ENCODE results near the gene IFNK.

DNA sequence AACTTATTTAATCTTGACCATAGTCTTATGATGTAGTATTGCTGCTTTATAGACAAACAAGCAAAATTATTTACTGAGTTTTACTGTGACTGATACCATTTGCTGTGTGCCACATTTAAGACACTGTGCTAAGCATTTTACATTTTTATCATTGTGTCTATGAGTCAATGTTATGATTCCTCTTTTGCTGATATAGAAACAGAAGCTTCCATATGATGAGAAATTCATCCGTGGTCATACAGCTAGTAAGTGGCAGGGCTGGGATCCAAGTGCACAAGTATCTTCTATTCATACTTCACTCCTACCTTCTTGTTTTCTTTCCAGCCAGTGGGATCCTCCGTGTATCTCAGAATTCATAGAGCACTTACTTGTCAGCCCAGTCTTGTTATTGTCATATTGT lies 17.1 kb upstream of the IFNK start:
- TF ChIP-seq, protein P1, sequence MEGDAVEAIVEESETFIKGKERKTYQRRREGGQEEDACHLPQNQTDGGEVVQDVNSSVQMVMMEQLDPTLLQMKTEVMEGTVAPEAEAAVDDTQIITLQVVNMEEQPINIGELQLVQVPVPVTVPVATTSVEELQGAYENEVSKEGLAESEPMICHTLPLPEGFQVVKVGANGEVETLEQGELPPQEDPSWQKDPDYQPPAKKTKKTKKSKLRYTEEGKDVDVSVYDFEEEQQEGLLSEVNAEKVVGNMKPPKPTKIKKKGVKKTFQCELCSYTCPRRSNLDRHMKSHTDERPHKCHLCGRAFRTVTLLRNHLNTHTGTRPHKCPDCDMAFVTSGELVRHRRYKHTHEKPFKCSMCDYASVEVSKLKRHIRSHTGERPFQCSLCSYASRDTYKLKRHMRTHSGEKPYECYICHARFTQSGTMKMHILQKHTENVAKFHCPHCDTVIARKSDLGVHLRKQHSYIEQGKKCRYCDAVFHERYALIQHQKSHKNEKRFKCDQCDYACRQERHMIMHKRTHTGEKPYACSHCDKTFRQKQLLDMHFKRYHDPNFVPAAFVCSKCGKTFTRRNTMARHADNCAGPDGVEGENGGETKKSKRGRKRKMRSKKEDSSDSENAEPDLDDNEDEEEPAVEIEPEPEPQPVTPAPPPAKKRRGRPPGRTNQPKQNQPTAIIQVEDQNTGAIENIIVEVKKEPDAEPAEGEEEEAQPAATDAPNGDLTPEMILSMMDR (IDR thresholded peaks at IDR 0.05; ENCODE audit: insufficient read depth, low read depth, low read length), result no peak
- no peak for TF ChIP-seq EZH2 (IDR thresholded peaks at IDR 0.05; ENCODE audit: insufficient read depth, low read length)

Data from astrocyte (in vitro differentiated cells and primary cell).